ENCODE results near the gene CRIP1. TPM values are rescaled to one million over a fixed set of nuclear protein-coding genes. Genes with fewer than 3 reads are reported as not detected.

Gene CRIP1
- total and polyA plus RNA-seq, 8 donors, result 71.5 to 281 (median 112) TPM

DNA sequence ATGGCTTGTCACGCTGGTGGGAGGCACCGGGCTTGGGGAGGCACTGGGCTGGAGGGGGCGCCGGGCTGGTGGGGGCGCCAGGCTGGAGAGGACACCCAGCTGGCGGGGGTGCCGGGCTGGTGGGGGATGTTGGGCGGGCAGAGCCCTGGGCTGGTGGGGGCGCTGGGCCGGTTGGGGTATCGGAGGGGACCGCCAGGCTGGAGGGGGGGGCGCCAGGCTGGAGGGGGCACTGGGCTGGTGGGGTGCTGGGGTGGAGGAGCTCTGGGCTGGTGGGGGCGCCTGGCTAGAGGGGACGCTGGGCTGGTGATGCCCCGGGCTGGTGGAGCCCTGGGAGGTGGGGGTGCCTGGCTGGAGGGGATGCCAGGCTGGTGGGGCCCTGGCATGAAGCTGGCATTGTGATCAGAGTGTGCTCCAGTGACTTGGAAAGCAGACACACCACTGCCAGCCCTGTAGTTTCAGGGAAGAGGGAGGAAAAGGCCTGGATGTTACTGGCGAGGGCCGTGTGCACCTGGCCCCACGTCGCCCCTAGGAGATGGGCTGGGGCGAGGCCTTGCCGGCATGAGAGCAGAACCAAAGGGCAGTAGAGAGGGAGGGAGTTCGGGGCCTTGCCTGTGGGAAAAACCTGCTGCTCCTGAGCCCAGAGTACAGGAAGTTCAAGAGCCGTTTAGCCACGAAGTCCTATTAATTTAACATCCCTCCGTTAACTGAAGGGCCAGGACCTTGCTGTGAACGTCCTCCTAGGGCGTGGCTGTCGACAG lies 17.4 kb downstream of the CRIP1 start:
- DNase-seq (peak in 2 of 4 donors; percentile 29 to 80), ATAC-seq (no peak)
- Histone ChIP-seq H3K27me3 (peaks cover 0 to 20% of the 10 kb centered on the region in 2 donors), H3K4me3 (no peak overlapping the region), H3K36me3 (peaks cover 0 to 3% of the 10 kb centered on the region in 2 donors), H3K9me3 (no peaks in the 10 kb centered on the region), H3K4me1 (no peaks in the 10 kb centered on the region), H3K27ac (no peak overlapping the region)
- TF ChIP-seq, protein P1, sequence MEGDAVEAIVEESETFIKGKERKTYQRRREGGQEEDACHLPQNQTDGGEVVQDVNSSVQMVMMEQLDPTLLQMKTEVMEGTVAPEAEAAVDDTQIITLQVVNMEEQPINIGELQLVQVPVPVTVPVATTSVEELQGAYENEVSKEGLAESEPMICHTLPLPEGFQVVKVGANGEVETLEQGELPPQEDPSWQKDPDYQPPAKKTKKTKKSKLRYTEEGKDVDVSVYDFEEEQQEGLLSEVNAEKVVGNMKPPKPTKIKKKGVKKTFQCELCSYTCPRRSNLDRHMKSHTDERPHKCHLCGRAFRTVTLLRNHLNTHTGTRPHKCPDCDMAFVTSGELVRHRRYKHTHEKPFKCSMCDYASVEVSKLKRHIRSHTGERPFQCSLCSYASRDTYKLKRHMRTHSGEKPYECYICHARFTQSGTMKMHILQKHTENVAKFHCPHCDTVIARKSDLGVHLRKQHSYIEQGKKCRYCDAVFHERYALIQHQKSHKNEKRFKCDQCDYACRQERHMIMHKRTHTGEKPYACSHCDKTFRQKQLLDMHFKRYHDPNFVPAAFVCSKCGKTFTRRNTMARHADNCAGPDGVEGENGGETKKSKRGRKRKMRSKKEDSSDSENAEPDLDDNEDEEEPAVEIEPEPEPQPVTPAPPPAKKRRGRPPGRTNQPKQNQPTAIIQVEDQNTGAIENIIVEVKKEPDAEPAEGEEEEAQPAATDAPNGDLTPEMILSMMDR (IDR thresholded peaks at IDR 0.05), result no peak
- intact Hi-C loops (cut with DNase I), result no loop called here

DNA sequence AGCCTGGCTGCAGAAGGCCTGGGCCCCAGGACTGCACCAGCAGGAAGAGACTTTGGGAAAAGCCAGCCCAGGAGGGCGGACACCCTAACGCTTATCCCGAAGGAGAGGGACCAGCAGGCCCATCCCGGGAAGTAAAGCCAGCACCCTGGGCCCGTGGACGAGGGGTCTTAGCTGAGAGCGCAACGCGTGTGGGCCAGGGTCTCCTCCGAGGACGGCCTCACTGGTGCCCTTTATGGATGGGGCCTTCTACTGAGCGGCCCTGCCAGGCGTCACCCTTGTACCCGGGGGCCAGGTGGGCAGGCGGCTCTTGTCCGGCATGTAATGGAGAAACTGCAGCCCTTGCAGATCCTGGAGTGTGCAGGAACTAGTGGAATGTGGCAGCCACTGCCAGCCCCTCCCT lies 18.4 kb downstream of the CRIP1 start:
- Histone ChIP-seq H3K27me3 (peaks cover 0 to 30% of the 10 kb centered on the region in 2 donors), H3K27ac (no peak overlapping the region), H3K4me1 (no peaks in the 10 kb centered on the region), H3K4me3 (no peak overlapping the region), H3K36me3 (no peaks in the 10 kb centered on the region), H3K9me3 (no peaks in the 10 kb centered on the region)
- TF ChIP-seq, protein P1 (IDR thresholded peaks at IDR 0.05), result no peak
- ATAC-seq (no peak), DNase-seq (peak in 2 of 4 donors; percentile 22 to 70)
- intact Hi-C loops (cut with DNase I), result no loop called here

DNA sequence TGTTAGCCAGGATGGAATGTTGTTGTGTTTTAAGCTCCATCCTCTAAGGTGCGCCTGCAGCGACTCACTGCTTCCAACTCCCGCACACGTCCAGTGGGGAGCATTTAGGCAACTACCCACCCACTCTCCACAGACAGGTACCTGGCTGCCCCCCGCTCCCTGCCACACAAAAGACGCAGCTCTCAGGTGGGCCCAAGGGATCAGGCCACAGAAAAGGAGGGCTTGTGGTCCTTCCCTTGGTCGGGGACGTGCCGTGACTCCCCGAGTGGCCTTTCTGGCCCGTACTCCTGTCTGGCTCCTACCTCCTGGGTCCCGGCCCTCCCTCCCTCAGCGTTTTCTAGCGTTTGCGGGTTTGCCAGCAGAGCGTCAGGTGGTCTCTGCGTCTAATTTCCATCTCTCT lies 20.6 kb downstream of the CRIP1 start:
- no peak for ATAC-seq
- TF ChIP-seq, protein P1 (IDR thresholded peaks at IDR 0.05), result no peak
- intact Hi-C loops (cut with DNase I), result no loop called here

DNA sequence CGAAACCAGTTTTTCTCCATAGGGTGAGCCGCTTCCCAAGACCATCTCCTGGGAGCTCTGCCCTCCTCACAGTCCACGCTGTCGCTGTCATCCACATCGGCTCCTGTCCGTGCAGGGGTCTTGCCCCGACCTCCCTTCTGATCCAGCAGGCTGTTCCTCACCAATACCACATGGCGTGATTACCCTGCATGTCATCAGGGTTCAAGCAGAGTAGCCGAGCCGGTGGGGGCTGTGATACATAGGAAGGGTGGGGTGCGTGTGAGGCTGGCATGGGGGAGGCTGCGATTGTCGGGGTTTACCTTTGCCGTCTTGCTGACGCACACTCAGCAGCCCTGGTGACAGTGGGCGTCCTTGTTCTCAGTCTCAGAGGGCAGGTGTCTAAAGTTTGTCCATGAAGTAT lies 21.4 kb downstream of the CRIP1 start:
- H3K27ac ChIP-seq, result no peak overlapping the region
- intact Hi-C loops (cut with DNase I), result no loop called here
- TF ChIP-seq, protein P1 (IDR thresholded peaks at IDR 0.05), result no peak
- no peak overlapping the region for H3K4me3 ChIP-seq
- ATAC-seq (no peak), DNase-seq (peak in 2 of 4 donors; percentile 27 to 39)
- peaks cover 4 to 60% of the 10 kb centered on the region in 2 donors for H3K27me3 ChIP-seq
- no peaks in the 10 kb centered on the region for H3K9me3 ChIP-seq
- no peaks in the 10 kb centered on the region for H3K36me3 ChIP-seq
- H3K4me1 ChIP-seq, result no peaks in the 10 kb centered on the region

More for the DNA sequence above, 20.6 kb downstream of the CRIP1 start:
- Histone ChIP-seq H3K9me3 (no peaks in the 10 kb centered on the region), H3K4me3 (no peak overlapping the region), H3K27ac (no peak overlapping the region), H3K4me1 (no peaks in the 10 kb centered on the region), H3K36me3 (no peaks in the 10 kb centered on the region), H3K27me3 (peaks cover 4 to 51% of the 10 kb centered on the region in 2 donors)
- DNase-seq, result peak in 2 of 4 donors; percentile 5 to 49

DNA sequence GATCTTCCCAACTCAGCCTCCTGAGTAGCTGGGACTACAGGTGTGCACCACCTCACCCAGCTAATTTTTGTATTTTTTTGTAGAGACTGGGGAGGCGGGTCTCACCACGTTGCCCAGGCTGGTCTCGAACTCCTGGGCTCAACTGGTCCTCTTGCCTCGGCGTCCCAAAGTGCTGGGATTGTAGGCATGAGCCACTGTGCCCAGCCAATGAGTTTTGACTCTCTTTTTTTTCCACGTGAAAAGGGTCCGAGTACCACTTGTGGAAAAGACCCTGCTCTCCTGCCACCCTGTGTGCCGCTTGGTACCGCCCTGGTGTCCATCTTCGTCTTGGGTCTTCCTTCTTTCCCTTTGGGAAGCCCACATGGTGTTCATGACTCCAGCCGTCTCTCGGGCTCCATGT lies 21.9 kb downstream of the CRIP1 start:
- peak in 2 of 4 donors; percentile 10 to 35 for DNase-seq

More for the DNA sequence above, 21.9 kb downstream of the CRIP1 start:
- ATAC-seq, result no peak
- intact Hi-C loops (cut with DNase I), result no loop called here
- H3K36me3 ChIP-seq, result no peaks in the 10 kb centered on the region
- no peak overlapping the region for H3K4me3 ChIP-seq
- no peaks in the 10 kb centered on the region for H3K4me1 ChIP-seq
- H3K9me3 ChIP-seq, result no peaks in the 10 kb centered on the region
- TF ChIP-seq, protein P1 (IDR thresholded peaks at IDR 0.05), result no peak
- peaks cover 4 to 65% of the 10 kb centered on the region in 2 donors for H3K27me3 ChIP-seq
- H3K27ac ChIP-seq, result no peak overlapping the region

Data from left lung (tissue), 10 donors.